NCI-H2196 treated with DMSO at 0.1 percent for 48 hours (cell line): ENCODE results near the gene SLC5A1.

Experiments used
- DNase-seq: peaks from one replicate; lab custom pipeline; 2025; ENCODE audit not compliant: unreplicated experiment; lab: John Stamatoyannopoulos, UW

The SLC5A1 gene

GRCh38 chr22:32050678-32051515, 7.8 kb downstream of the SLC5A1 start:
- peak; percentile 41 for DNase-seq

- DNase-seq, result no peak
Measured at GRCh38 chr22:32052244-32052643, 9.2 kb downstream of the SLC5A1 start.

- no peak for DNase-seq
Measured at GRCh38 chr22:32052936-32053791, 10.1 kb downstream of the SLC5A1 start.

GRCh38 chr22:32055069-32055468, 12.0 kb downstream of the SLC5A1 start:
- DNase-seq, result no peak

- DNase-seq, result no peak
Measured at GRCh38 chr22:32058656-32059260, 15.7 kb downstream of the SLC5A1 start.

GRCh38 chr22:32059426-32059825, 16.4 kb downstream of the SLC5A1 start:
- no peak for DNase-seq

GRCh38 chr22:32063701-32064100, 20.6 kb downstream of the SLC5A1 start:
- DNase-seq, result no peak

GRCh38 chr22:32066820-32067219, 23.8 kb downstream of the SLC5A1 start:
- DNase-seq, result no peak

- DNase-seq, result no peak
Measured at GRCh38 chr22:32067613-32068012, 24.6 kb downstream of the SLC5A1 start.

- no peak for DNase-seq
Measured at GRCh38 chr22:32069579-32070372, 26.7 kb downstream of the SLC5A1 start.

GRCh38 chr22:32073262-32073661, 30.2 kb downstream of the SLC5A1 start:
- DNase-seq, result no peak

GRCh38 chr22:32073823-32074380, 30.8 kb downstream of the SLC5A1 start:
- DNase-seq, result no peak

GRCh38 chr22:32075997-32076760, 33.1 kb downstream of the SLC5A1 start:
- no peak for DNase-seq

- DNase-seq, result no peak
Measured at GRCh38 chr22:32076761-32077084, 33.7 kb downstream of the SLC5A1 start.

- DNase-seq, result no peak
Measured at GRCh38 chr22:32077151-32077550, 34.1 kb downstream of the SLC5A1 start.

GRCh38 chr22:32079130-32080089, 36.3 kb downstream of the SLC5A1 start:
- DNase-seq, result no peak

GRCh38 chr22:32080904-32081303, 37.8 kb downstream of the SLC5A1 start:
- peak; percentile 13 for DNase-seq

GRCh38 chr22:32082331-32082730, 39.3 kb downstream of the SLC5A1 start:
- no peak for DNase-seq

GRCh38 chr22:32083000-32083399, 39.9 kb downstream of the SLC5A1 start:
- DNase-seq, result no peak
